Measurements from ENCODE around the gene BCAS1. TPM values are rescaled to one million over a fixed set of nuclear protein-coding genes. Genes with fewer than 3 reads are reported as not detected.

Gene BCAS1
- total RNA-seq, 1 donor from 2014 or later, result 10.7 TPM

- Mint-ChIP-seq H3K9me3 (no peaks in the 10 kb centered on the region), H3K4me3 (no peak overlapping the region), H3K27me3 (no peaks in the 10 kb centered on the region), H3K27ac (no peak overlapping the region), H3K4me1 (ENCODE audit: unreplicated experiment) (peaks cover 29% of the 10 kb centered on the region), H3K36me3 (no peaks in the 10 kb centered on the region)
- DNase-seq (ENCODE audit: extremely low spot score, unreplicated experiment), result no peak
- TF ChIP-seq, protein P1, sequence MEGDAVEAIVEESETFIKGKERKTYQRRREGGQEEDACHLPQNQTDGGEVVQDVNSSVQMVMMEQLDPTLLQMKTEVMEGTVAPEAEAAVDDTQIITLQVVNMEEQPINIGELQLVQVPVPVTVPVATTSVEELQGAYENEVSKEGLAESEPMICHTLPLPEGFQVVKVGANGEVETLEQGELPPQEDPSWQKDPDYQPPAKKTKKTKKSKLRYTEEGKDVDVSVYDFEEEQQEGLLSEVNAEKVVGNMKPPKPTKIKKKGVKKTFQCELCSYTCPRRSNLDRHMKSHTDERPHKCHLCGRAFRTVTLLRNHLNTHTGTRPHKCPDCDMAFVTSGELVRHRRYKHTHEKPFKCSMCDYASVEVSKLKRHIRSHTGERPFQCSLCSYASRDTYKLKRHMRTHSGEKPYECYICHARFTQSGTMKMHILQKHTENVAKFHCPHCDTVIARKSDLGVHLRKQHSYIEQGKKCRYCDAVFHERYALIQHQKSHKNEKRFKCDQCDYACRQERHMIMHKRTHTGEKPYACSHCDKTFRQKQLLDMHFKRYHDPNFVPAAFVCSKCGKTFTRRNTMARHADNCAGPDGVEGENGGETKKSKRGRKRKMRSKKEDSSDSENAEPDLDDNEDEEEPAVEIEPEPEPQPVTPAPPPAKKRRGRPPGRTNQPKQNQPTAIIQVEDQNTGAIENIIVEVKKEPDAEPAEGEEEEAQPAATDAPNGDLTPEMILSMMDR (conservative IDR thresholded peaks at IDR 0.05), result no peak
These were observed 166.8 kb downstream of the BCAS1 start for GRCh38 chr20:53903652-53903987.

- H3K36me3 Mint-ChIP-seq, result no peaks in the 10 kb centered on the region
- H3K9me3 Mint-ChIP-seq, result no peaks in the 10 kb centered on the region
- peaks cover 31% of the 10 kb centered on the region for H3K4me1 Mint-ChIP-seq (ENCODE audit: unreplicated experiment)
- TF ChIP-seq, protein P1 (conservative IDR thresholded peaks at IDR 0.05), result no peak
- no peak for DNase-seq (ENCODE audit: extremely low spot score, unreplicated experiment)
- H3K4me3 Mint-ChIP-seq, result no peak overlapping the region
- no peaks in the 10 kb centered on the region for H3K27me3 Mint-ChIP-seq
- no peak overlapping the region for H3K27ac Mint-ChIP-seq
These were observed 167.3 kb downstream of the BCAS1 start for GRCh38 chr20:53902968-53903651.

GRCh38 chr20:53901497-53902096 is 168.8 kb downstream of the BCAS1 start:
- Mint-ChIP-seq H3K4me3 (no peak overlapping the region), H3K27ac (peak overlapping the region; percentile 5), H3K27me3 (no peaks in the 10 kb centered on the region), H3K36me3 (no peaks in the 10 kb centered on the region), H3K9me3 (no peaks in the 10 kb centered on the region), H3K4me1 (ENCODE audit: unreplicated experiment) (peaks cover 35% of the 10 kb centered on the region)
- DNase-seq (ENCODE audit: extremely low spot score, unreplicated experiment), result no peak
- TF ChIP-seq, protein P1 (conservative IDR thresholded peaks at IDR 0.05), result no peak

GRCh38 chr20:53901064-53901463 is 169.3 kb downstream of the BCAS1 start:
- H3K9me3 Mint-ChIP-seq, result no peaks in the 10 kb centered on the region
- TF ChIP-seq, protein P1 (conservative IDR thresholded peaks at IDR 0.05), result no peak
- DNase-seq (ENCODE audit: extremely low spot score, unreplicated experiment), result no peak
- H3K27ac Mint-ChIP-seq, result peak overlapping the region; percentile 5
- peaks cover 35% of the 10 kb centered on the region for H3K4me1 Mint-ChIP-seq (ENCODE audit: unreplicated experiment)
- no peaks in the 10 kb centered on the region for H3K36me3 Mint-ChIP-seq
- H3K27me3 Mint-ChIP-seq, result no peaks in the 10 kb centered on the region
- no peak overlapping the region for H3K4me3 Mint-ChIP-seq

GRCh38 chr20:53900380-53900999 is 169.9 kb downstream of the BCAS1 start:
- no peak for DNase-seq (ENCODE audit: extremely low spot score, unreplicated experiment)
- Mint-ChIP-seq H3K27ac (no peak overlapping the region), H3K4me1 (ENCODE audit: unreplicated experiment) (peaks cover 35% of the 10 kb centered on the region), H3K9me3 (no peaks in the 10 kb centered on the region), H3K27me3 (no peaks in the 10 kb centered on the region), H3K36me3 (no peaks in the 10 kb centered on the region), H3K4me3 (peak overlapping the region; percentile 12)
- TF ChIP-seq, protein P1 (conservative IDR thresholded peaks at IDR 0.05), result no peak
